Neuronal stem cell (in vitro differentiated cells): ENCODE data around the gene LDOC1.
"Not testable (repeated sequence)": the region's sequence is repeated elsewhere in the genome, so short reads cannot be mapped to it uniquely, and the experiment has no call there.

Experiments
- DNase-seq: peaks from one replicate; pipeline ENCODE4 v3.0.0-alpha.2; 2013; ENCODE audit warnings: low spot score
- H2AFZ ChIP-seq: one replicate; pipeline ENCODE4 v1.6.1; 2013; ENCODE audit warnings: mild to moderate bottlenecking, low read length, inconsistent platforms
- H2AK5ac ChIP-seq: 2 replicates; pipeline ENCODE4 v1.6.1; 2013; ENCODE audit warnings: low read depth, mild to moderate bottlenecking, inconsistent platforms, low read length, moderate library complexity, mixed read lengths
- H2BK120ac ChIP-seq: 2 replicates; pipeline ENCODE4 v1.6.1; 2013; ENCODE audit warnings: low read depth, mild to moderate bottlenecking, inconsistent platforms, low read length, moderate library complexity, mixed read lengths
- H2BK12ac ChIP-seq: one replicate; pipeline ENCODE4 v1.6.1; 2013; ENCODE audit warnings: low read length, inconsistent platforms
- H2BK15ac ChIP-seq: 2 replicates; pipeline ENCODE4 v1.6.1; 2013; ENCODE audit warnings: mild to moderate bottlenecking, low read length, inconsistent platforms, mixed read lengths
- H2BK5ac ChIP-seq: one replicate; pipeline ENCODE4 v1.6.1; 2013; ENCODE audit warnings: inconsistent platforms, mild to moderate bottlenecking, low read length, moderate library complexity
- H3K14ac ChIP-seq: one replicate; pipeline ENCODE4 v1.6.1; 2013; ENCODE audit warnings: low read length, inconsistent platforms
- H3K18ac ChIP-seq: 2 replicates; pipeline ENCODE4 v1.6.1; 2013; ENCODE audit warnings: low read length, inconsistent platforms
- H3K23ac ChIP-seq: 2 replicates; pipeline ENCODE4 v1.6.1; 2013; ENCODE audit warnings: low read depth, mild to moderate bottlenecking, mixed read lengths, low read length, inconsistent platforms; ENCODE audit not compliant: poor library complexity
- H3K27ac ChIP-seq: replicated peaks from 3 replicates; pipeline ENCODE4 v1.5.1; 2013; ENCODE audit warnings: low read length, inconsistent platforms
- H3K27me3 ChIP-seq, 3 experiments: 2 replicates each; pipeline ENCODE4 v1.6.1; 2013; ENCODE audit warnings: low read length in 3 of 3, mild to moderate bottlenecking in 2 of 3, inconsistent platforms in 1 of 3, low read depth in 1 of 3, mixed read lengths in 1 of 3, moderate library complexity in 1 of 3; ENCODE audit not compliant: control insufficient read depth in 3 of 3, insufficient read depth in 3 of 3
- H3K36me3 ChIP-seq, 2 donors: replicated peaks in 1 of 2; 2 replicates each; pipeline ENCODE4 v1.6.1; 2013; ENCODE audit warnings: low read length in 2 of 2; ENCODE audit not compliant: control insufficient read depth in 2 of 2, insufficient read depth in 2 of 2
- H3K4ac ChIP-seq: 2 replicates; pipeline ENCODE4 v1.6.1; 2013; ENCODE audit warnings: inconsistent platforms, mild to moderate bottlenecking, low read length, moderate library complexity
- H3K4me1 ChIP-seq, 2 donors: 1 replicate in 1 of 2; 2 replicates in 1 of 2; pipeline ENCODE4 v1.6.1; 2013; ENCODE audit warnings: low read length in 2 of 2, low read depth in 1 of 2; ENCODE audit not compliant: control insufficient read depth in 2 of 2, insufficient read depth in 1 of 2
- H3K4me2 ChIP-seq: one replicate; pipeline ENCODE4 v1.6.1; 2013; ENCODE audit warnings: mild to moderate bottlenecking, low read length, inconsistent platforms; ENCODE audit not compliant: insufficient read depth, poor library complexity, severe bottlenecking
- H3K4me3 ChIP-seq, 2 donors: 2 replicates each; pipeline ENCODE4 v1.5.1; 2013; ENCODE audit warnings: low read length in 2 of 2, mild to moderate bottlenecking in 2 of 2, inconsistent platforms in 1 of 2, moderate library complexity in 1 of 2
- H3K79me1 ChIP-seq: one replicate; pipeline ENCODE4 v1.6.1; 2013; ENCODE audit warnings: low read depth, mild to moderate bottlenecking, inconsistent platforms, low read length, moderate library complexity
- H3K9ac ChIP-seq: one replicate; pipeline ENCODE4 v1.6.1; 2013; ENCODE audit warnings: mild to moderate bottlenecking, low read depth, low read length, inconsistent platforms; ENCODE audit not compliant: poor library complexity
- H3K9me3 ChIP-seq, 2 donors: replicated peaks in 1 of 2; 2 replicates each; pipeline versions ENCODE3 to v1.6.1; 2013; ENCODE audit warnings: low read length in 2 of 2, mild to moderate bottlenecking in 2 of 2, inconsistent platforms in 1 of 2, low read depth in 1 of 2, mixed read lengths in 1 of 2, moderate library complexity in 1 of 2; ENCODE audit not compliant: control insufficient read depth in 2 of 2, insufficient read depth in 1 of 2
- H4K8ac ChIP-seq: one replicate; pipeline ENCODE4 v1.6.1; 2013; ENCODE audit warnings: low read depth, mild to moderate bottlenecking, inconsistent platforms, low read length, moderate library complexity
- H4K91ac ChIP-seq: one replicate; pipeline ENCODE4 v1.6.1; 2013; ENCODE audit warnings: low read length, low read depth, mild to moderate bottlenecking, inconsistent platforms; ENCODE audit not compliant: poor library complexity
- WGBS, 2 donors: extraction: QIAGEN DNeasy Blood & Tissue Kit; methylation state at CpG; one replicate each; pipeline ENCODE4 v1.1.7; 2013; ENCODE audit warnings: missing lambda C conversion rate in 2 of 2, mixed read lengths in 1 of 2; ENCODE audit not compliant: insufficient read length in 2 of 2, insufficient replicate concordance in 1 of 2; ENCODE audit errors: extremely low coverage in 2 of 2; 5-methylcytosine and 5-hydroxymethylcytosine counted together

Gene LDOC1

GRCh38 chrX:141155231-141155630 is 21.7 kb downstream of the LDOC1 start:
- H3K4me2 ChIP-seq, H3K14ac ChIP-seq, H3K27ac ChIP-seq, H3K4ac ChIP-seq, H2BK5ac ChIP-seq, H2BK120ac ChIP-seq, H3K9me3 ChIP-seq, H3K9ac ChIP-seq, H2BK12ac ChIP-seq, H3K18ac ChIP-seq, H3K36me3 ChIP-seq, H2BK15ac ChIP-seq, H3K4me3 ChIP-seq, H3K27me3 ChIP-seq, H3K79me1 ChIP-seq, H4K8ac ChIP-seq, H3K4me1 ChIP-seq, H3K23ac ChIP-seq, H2AK5ac ChIP-seq, H4K91ac ChIP-seq, DNase-seq, H2AFZ ChIP-seq: not testable (repeated sequence)
- WGBS, 2 donors, result no CpG with 5 or more reads among the region's 3 CpGs

DNA sequence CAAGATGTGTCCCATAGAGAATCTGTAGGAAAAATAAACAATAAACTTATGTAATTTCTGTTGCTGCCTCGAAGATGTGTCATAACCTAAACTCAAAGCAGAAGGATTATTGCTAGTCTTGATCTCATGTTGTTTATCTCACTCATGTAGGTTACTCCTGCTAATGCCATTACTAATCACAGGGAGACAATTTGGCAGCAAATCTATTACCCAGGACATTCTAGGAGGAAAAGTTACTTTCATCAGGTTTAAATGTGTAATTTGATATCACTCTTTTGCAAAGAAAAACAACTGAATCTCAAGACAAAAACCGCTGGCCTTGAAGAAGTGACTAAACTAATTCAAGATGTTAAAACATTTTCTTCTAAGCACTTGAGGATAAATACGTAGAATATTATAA is 34.0 kb downstream of the LDOC1 start:
- Histone ChIP-seq H3K9me3 (no peaks in the 10 kb centered on the region), H3K18ac (no peak overlapping the region), H2BK15ac (no peak overlapping the region), H3K14ac (no peak overlapping the region), H3K4me3 (no peak overlapping the region), H3K9ac (no peak overlapping the region), H3K27me3 (no peaks in the 10 kb centered on the region), H3K4me1 (no peaks in the 10 kb centered on the region), H2AFZ (no peak overlapping the region), H2BK120ac (no peak overlapping the region), H3K23ac (no peak overlapping the region), H2BK12ac (no peak overlapping the region), H3K4ac (no peak overlapping the region), H3K79me1 (no peaks in the 10 kb centered on the region), H3K36me3 (no peaks in the 10 kb centered on the region), H4K91ac (no peak overlapping the region), H2BK5ac (no peak overlapping the region), H4K8ac (no peak overlapping the region), H3K27ac (no peak overlapping the region), H3K4me2 (no peak overlapping the region), H2AK5ac (no peak overlapping the region)
- DNase-seq, result no peak
- no CpG with 5 or more reads among the region's 3 CpGs for WGBS, 2 donors

DNA sequence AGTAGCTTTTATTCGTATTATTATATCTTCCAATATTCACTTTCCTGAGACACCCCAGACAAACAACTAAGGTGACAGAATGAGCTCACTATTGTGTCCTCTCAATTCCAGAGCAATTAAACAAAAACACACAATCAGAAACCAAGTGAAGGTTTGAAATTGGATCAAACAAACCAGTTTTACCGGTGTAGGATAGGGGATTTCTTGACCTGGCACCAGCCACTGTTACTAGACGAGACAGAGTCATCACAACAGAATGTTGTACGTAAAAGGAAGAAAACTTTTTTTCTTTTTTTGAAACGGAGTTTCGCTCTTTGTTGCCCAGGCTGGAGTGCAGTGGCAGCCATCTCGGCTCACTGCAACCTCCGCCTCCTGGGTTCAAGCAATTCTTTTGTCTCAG is 43.7 kb downstream of the LDOC1 start:
- Histone ChIP-seq H3K36me3 (no peaks in the 10 kb centered on the region), H3K27ac (no peak overlapping the region), H4K8ac (no peak overlapping the region), H2AK5ac (no peak overlapping the region), H3K79me1 (no peaks in the 10 kb centered on the region), H3K18ac (no peak overlapping the region), H2BK120ac (no peak overlapping the region), H3K4me3 (no peak overlapping the region), H2AFZ (no peak overlapping the region), H4K91ac (no peak overlapping the region), H3K23ac (no peak overlapping the region), H3K4me2 (no peak overlapping the region), H3K27me3 (no peaks in the 10 kb centered on the region), H3K9ac (no peak overlapping the region), H2BK5ac (no peak overlapping the region), H3K4me1 (no peaks in the 10 kb centered on the region), H2BK12ac (no peak overlapping the region), H2BK15ac (no peak overlapping the region), H3K9me3 (no peaks in the 10 kb centered on the region), H3K4ac (no peak overlapping the region), H3K14ac (no peak overlapping the region)
- WGBS, 2 donors, result no CpG with 5 or more reads among the region's 8 CpGs
- DNase-seq, result no peak

DNA sequence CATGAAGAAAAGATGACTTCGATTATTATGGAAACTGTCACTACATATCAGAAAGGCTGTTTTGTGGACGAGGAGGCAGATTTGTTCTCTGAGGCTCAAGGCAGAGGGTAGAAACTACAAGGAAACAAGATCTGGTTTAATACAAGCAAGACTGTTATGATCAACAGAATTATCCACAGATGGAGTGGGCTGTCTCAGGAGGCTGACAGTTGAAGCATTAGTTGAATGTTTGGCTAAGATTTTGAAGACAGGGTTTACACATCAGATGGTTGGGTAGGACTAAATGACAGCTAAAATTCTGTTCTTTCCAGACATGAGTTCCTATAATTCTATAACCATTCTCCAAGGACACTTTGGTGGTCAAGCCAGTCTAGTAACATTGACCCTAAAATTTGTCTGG is 49.8 kb downstream of the LDOC1 start:
- no peaks in the 10 kb centered on the region for H3K4me1 ChIP-seq
- H2BK5ac ChIP-seq, result no peak overlapping the region
- H2BK15ac ChIP-seq, result no peak overlapping the region
- H3K14ac ChIP-seq, result no peak overlapping the region
- DNase-seq, result no peak
- H3K9me3 ChIP-seq, result no peaks in the 10 kb centered on the region
- H4K91ac ChIP-seq, result no peak overlapping the region
- H3K36me3 ChIP-seq, result no peaks in the 10 kb centered on the region
- no peak overlapping the region for H2AK5ac ChIP-seq
- no peak overlapping the region for H3K18ac ChIP-seq
- no peak overlapping the region for H3K4me2 ChIP-seq
- no peak overlapping the region for H3K27ac ChIP-seq
- H2BK12ac ChIP-seq, result no peak overlapping the region
- H4K8ac ChIP-seq, result no peak overlapping the region
- no peaks in the 10 kb centered on the region for H3K27me3 ChIP-seq
- WGBS, 2 donors, result no CpG with 5 or more reads among the region's 2 CpGs
- no peak overlapping the region for H2AFZ ChIP-seq
- H3K4ac ChIP-seq, result no peak overlapping the region
- no peak overlapping the region for H3K23ac ChIP-seq
- no peaks in the 10 kb centered on the region for H3K79me1 ChIP-seq
- H3K9ac ChIP-seq, result no peak overlapping the region
- no peak overlapping the region for H3K4me3 ChIP-seq
- no peak overlapping the region for H2BK120ac ChIP-seq
